Central memory CD4-positive, alpha-beta T cell (primary cell): ENCODE results near the gene KIF13A.
"Not testable (repeated sequence)": the region's sequence is repeated elsewhere in the genome, so short reads cannot be mapped to it uniquely, and the experiment has no call there.

Experiments
- DNase-seq: peaks from one replicate; pipeline ENCODE4 v3.0.0; 2022

Gene KIF13A

GRCh38 chr6:17762651-17763050 lies 224.8 kb downstream of the KIF13A start:
- no peak for DNase-seq

- DNase-seq = no peak
Observed at GRCh38 chr6:17758119-17758518, 229.3 kb downstream of the KIF13A start.

- DNase-seq = no peak
Observed at GRCh38 chr6:17754254-17754653, 233.2 kb downstream of the KIF13A start.

- DNase-seq = not testable (repeated sequence)
Observed at GRCh38 chr6:17745324-17745723, 242.1 kb downstream of the KIF13A start.

- not testable (repeated sequence) for DNase-seq
Observed at GRCh38 chr6:17744757-17745308, 242.6 kb downstream of the KIF13A start.

GRCh38 chr6:17744019-17744756 lies 243.2 kb downstream of the KIF13A start:
- DNase-seq = no peak

- no peak for DNase-seq
Observed at GRCh38 chr6:17741507-17741906, 245.9 kb downstream of the KIF13A start.

- no peak for DNase-seq
Observed at GRCh38 chr6:17740559-17741220, 246.7 kb downstream of the KIF13A start.

- no peak for DNase-seq
Observed at GRCh38 chr6:17737704-17738252, 249.7 kb downstream of the KIF13A start.

- not testable (repeated sequence) for DNase-seq
Observed at GRCh38 chr6:17735311-17735710, 252.1 kb downstream of the KIF13A start.

GRCh38 chr6:17730078-17730704 lies 257.2 kb downstream of the KIF13A start:
- no peak for DNase-seq

GRCh38 chr6:17729223-17730077 lies 258.0 kb downstream of the KIF13A start:
- DNase-seq = no peak

GRCh38 chr6:17728551-17729222 lies 258.7 kb downstream of the KIF13A start:
- no peak for DNase-seq

- DNase-seq = no peak
Observed at GRCh38 chr6:17725083-17725482, 262.4 kb downstream of the KIF13A start.

- DNase-seq = no peak
Observed at GRCh38 chr6:17724341-17724740, 263.1 kb downstream of the KIF13A start.

GRCh38 chr6:17721671-17722070 lies 265.8 kb downstream of the KIF13A start:
- no peak for DNase-seq

- DNase-seq = no peak
Observed at GRCh38 chr6:17719323-17720041, 268.0 kb downstream of the KIF13A start.

GRCh38 chr6:17716221-17716620 lies 271.2 kb downstream of the KIF13A start:
- no peak for DNase-seq

GRCh38 chr6:17714879-17715851 lies 272.3 kb downstream of the KIF13A start:
- DNase-seq = no peak

- DNase-seq = no peak
Observed at GRCh38 chr6:17714177-17714576, 273.3 kb downstream of the KIF13A start.
